ENCODE data around the gene RANBP17.
"Not testable (repeated sequence)": the region's sequence is repeated elsewhere in the genome, so short reads cannot be mapped to it uniquely, and the experiment has no call there.

The RANBP17 gene

DNA sequence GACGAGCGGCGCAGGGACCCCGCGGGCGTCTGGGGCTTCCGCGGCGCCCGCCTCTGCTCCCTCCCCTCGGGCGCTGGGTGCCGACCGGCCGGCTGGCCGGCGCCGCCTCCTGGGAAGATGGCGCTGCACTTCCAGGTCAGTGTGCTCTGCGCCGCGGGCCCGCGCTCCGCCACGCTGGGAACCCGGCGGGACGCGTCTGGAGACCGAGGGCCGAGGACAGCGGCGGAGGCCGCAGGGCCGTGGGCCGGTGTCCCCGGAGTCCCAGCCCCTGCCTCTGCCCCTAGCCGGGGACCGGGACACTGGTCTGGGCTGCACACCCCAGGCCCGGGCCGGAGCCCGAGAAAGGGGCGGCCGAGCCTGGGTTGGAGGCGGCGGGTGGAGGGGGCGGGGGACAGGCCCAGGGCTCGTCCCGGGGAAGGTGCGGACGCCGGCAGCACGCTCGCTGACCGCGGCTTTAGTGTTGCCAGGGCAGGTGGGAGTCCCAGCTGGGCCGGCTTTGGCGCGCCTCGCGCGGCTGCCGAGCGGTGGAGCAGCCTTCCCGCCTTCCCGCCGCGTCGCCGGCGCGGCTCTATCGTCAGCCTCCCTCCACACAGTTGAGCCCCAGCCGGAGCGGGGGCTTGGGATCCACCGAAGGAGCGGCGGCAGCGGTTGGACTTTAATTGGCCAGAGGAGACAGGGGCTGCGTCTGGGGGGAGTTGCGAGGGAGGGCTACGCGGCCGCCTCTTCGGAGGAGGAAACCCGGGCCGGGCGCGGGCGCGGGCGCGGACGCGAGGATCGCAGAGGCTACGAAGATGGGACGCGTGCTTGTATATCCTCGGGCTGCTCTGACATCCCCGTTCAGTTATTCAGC is at the start of gene RANBP17:
Gene RANBP17 (plus strand): TSS at position 102 of the 850 bp plus-strand sequence.
- Histone ChIP-seq H3K4me3 (ENCODE audit: low read depth, low read length) (peak within 1 kb of the TSS; percentile 58), H3K4me1 (ENCODE audit: control insufficient read depth, insufficient read depth, low read length) (peaks cover 9% of the 10 kb centered on the region), H3K9me3 (ENCODE audit: control insufficient read depth, insufficient read depth, low read length) (peaks cover 9% of the 10 kb centered on the region), H3K27me3 (ENCODE audit: control insufficient read depth, insufficient read depth, low read length) (peaks cover 10% of the 10 kb centered on the region), H3K9ac (ENCODE audit: low read depth, low read length) (peak within 1 kb of the TSS; percentile 71), H3K36me3 (ENCODE audit: control insufficient read depth, insufficient read depth, low read length) (no peaks in the 10 kb centered on the region)

DNA sequence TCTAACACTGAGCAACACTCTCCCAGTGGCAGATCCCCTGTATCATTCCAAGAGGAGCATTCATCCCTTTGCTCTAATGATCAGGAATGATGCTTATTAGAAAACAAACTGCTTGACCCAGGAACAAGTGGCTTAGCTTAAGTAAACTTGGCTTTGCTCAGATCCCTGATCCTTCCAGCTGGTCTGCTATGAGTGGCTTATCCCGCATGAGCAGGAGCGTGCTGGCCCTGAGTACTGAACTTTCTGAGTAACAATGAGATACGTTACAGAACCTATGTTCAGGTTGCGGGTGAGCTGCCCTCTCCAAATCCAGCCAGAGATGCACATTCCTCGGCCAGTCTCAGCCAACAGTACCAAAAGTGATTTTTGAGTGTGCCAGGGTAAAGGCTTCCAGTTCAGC is 48.6 kb upstream of the RANBP17 start:
- Histone ChIP-seq H3K9ac (ENCODE audit: low read depth, low read length) (no peak overlapping the region), H3K4me3 (ENCODE audit: low read depth, low read length) (no peak overlapping the region), H3K9me3 (ENCODE audit: control insufficient read depth, insufficient read depth, low read length) (no peaks in the 10 kb centered on the region), H3K4me1 (ENCODE audit: control insufficient read depth, insufficient read depth, low read length) (no peaks in the 10 kb centered on the region), H3K36me3 (ENCODE audit: control insufficient read depth, insufficient read depth, low read length) (no peaks in the 10 kb centered on the region), H3K27me3 (ENCODE audit: control insufficient read depth, insufficient read depth, low read length) (no peaks in the 10 kb centered on the region)

GRCh38 chr5:170817195-170817594 is 44.6 kb upstream of the RANBP17 start:
- Histone ChIP-seq H3K4me3 (ENCODE audit: low read depth, low read length) (no peak overlapping the region), H3K4me1 (ENCODE audit: control insufficient read depth, insufficient read depth, low read length) (no peaks in the 10 kb centered on the region), H3K27me3 (ENCODE audit: control insufficient read depth, insufficient read depth, low read length) (no peaks in the 10 kb centered on the region), H3K9ac (ENCODE audit: low read depth, low read length) (no peak overlapping the region), H3K9me3 (ENCODE audit: control insufficient read depth, insufficient read depth, low read length) (no peaks in the 10 kb centered on the region), H3K36me3 (ENCODE audit: control insufficient read depth, insufficient read depth, low read length) (no peaks in the 10 kb centered on the region)

- H3K9ac ChIP-seq (ENCODE audit: low read depth, low read length) = no peak overlapping the region
- H3K4me3 ChIP-seq (ENCODE audit: low read depth, low read length) = no peak overlapping the region
- no peaks in the 10 kb centered on the region for H3K4me1 ChIP-seq (ENCODE audit: control insufficient read depth, insufficient read depth, low read length)
- H3K36me3 ChIP-seq (ENCODE audit: control insufficient read depth, insufficient read depth, low read length) = no peaks in the 10 kb centered on the region
- no peaks in the 10 kb centered on the region for H3K9me3 ChIP-seq (ENCODE audit: control insufficient read depth, insufficient read depth, low read length)
- no peaks in the 10 kb centered on the region for H3K27me3 ChIP-seq (ENCODE audit: control insufficient read depth, insufficient read depth, low read length)
These were observed 43.6 kb upstream of the RANBP17 start for GRCh38 chr5:170818232-170818631.

DNA sequence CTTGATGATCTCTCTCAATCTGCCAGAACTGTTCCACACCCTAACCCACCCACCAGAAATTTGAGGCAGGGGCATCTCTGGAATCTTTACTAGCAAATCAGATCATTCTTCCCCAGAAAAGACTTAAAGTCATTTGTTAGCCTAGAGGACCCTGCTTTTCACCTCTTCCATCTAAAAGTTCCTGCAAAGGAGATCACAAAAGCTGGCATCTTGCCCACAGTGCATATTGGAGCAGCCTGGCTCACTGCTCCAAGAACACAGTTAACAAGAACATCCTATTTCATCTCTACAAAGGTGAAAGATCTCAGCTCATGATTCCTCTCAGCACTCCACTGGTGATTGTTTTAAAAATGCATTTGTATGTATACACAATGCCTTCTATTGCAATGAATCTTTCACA is 42.0 kb upstream of the RANBP17 start:
- H3K36me3 ChIP-seq (ENCODE audit: control insufficient read depth, insufficient read depth, low read length) = no peaks in the 10 kb centered on the region
- H3K4me3 ChIP-seq (ENCODE audit: low read depth, low read length) = no peak overlapping the region
- H3K9ac ChIP-seq (ENCODE audit: low read depth, low read length) = no peak overlapping the region
- H3K27me3 ChIP-seq (ENCODE audit: control insufficient read depth, insufficient read depth, low read length) = no peaks in the 10 kb centered on the region
- no peaks in the 10 kb centered on the region for H3K9me3 ChIP-seq (ENCODE audit: control insufficient read depth, insufficient read depth, low read length)
- H3K4me1 ChIP-seq (ENCODE audit: control insufficient read depth, insufficient read depth, low read length) = no peaks in the 10 kb centered on the region

DNA sequence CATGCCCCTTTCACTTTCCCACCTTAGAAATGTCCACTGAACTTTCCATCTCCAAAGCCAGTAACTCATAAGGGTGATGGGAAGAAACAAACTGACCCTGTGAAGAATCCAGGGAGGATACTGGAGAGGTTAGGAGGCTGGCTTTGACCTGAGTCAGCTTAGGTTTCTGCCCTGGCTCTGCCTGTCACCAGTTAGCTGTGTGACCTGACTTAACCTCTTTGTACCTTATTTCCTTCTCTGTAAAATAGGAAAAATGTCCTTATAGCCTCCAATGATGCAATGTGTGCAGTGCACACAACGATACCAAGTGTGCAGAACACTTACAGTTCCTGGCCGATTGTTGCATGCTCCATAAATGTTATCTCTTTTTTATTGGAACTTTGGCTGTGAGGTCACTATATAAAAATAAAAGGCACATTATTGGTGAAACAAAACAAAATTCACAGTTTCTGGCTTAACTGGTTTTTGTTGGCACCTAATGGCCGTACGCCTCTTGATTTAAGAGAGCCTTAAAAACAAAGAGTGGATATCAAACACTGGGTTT is 40.5 kb upstream of the RANBP17 start:
- H3K4me3 ChIP-seq (ENCODE audit: low read depth, low read length) = no peak overlapping the region
- H3K27me3 ChIP-seq (ENCODE audit: control insufficient read depth, insufficient read depth, low read length) = no peaks in the 10 kb centered on the region
- peaks cover 7% of the 10 kb centered on the region for H3K9me3 ChIP-seq (ENCODE audit: control insufficient read depth, insufficient read depth, low read length)
- no peaks in the 10 kb centered on the region for H3K4me1 ChIP-seq (ENCODE audit: control insufficient read depth, insufficient read depth, low read length)
- no peaks in the 10 kb centered on the region for H3K36me3 ChIP-seq (ENCODE audit: control insufficient read depth, insufficient read depth, low read length)
- H3K9ac ChIP-seq (ENCODE audit: low read depth, low read length) = no peak overlapping the region

DNA sequence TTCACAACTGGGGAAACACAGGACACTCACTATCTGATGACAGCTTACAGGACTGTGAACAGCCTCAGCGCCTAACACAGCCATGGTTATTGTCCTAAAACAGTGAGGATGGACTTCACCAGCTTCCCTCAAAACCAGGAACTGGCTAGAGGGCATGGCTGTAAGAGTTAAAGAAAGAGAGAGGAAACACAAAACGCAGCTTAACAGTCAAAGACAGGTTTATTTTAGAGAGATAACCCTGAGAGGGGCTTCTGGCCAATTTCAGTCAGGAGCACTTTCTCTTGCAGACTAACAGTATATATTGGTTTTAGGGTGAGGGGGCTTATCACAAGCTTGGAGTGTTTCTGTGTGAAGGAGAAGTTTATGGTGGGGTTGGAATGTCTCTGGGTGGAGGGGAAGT is 35.7 kb upstream of the RANBP17 start:
- no peak overlapping the region for H3K4me3 ChIP-seq (ENCODE audit: low read depth, low read length)

DNA sequence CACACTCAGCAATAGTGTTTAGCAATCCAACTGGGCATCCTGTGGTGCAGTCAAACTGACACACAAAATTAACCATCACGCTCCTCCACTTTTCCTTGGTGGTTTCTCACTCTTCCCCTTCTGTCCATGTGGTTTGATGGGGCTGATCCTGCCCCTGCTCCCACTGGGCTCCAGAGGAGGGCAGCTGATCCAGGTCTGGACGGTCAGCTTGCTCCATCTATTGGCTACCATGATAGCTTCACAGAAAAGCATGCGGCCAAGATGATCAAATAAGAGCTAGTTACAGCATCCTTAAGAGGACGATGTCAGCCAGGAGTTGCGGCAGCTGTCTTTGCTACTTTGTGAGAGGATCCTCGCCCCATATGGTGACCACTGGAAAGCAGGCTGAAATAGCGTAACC is 29.6 kb upstream of the RANBP17 start:
- H3K36me3 ChIP-seq (ENCODE audit: control insufficient read depth, insufficient read depth, low read length) = no peaks in the 10 kb centered on the region
- no peaks in the 10 kb centered on the region for H3K4me1 ChIP-seq (ENCODE audit: control insufficient read depth, insufficient read depth, low read length)
- no peaks in the 10 kb centered on the region for H3K27me3 ChIP-seq (ENCODE audit: control insufficient read depth, insufficient read depth, low read length)
- no peaks in the 10 kb centered on the region for H3K9me3 ChIP-seq (ENCODE audit: control insufficient read depth, insufficient read depth, low read length)
- H3K9ac ChIP-seq (ENCODE audit: low read depth, low read length) = no peak overlapping the region
- no peak overlapping the region for H3K4me3 ChIP-seq (ENCODE audit: low read depth, low read length)

More for the DNA sequence above, 35.7 kb upstream of the RANBP17 start:
- no peak overlapping the region for H3K9ac ChIP-seq (ENCODE audit: low read depth, low read length)
- H3K4me1 ChIP-seq (ENCODE audit: control insufficient read depth, insufficient read depth, low read length) = no peaks in the 10 kb centered on the region
- no peaks in the 10 kb centered on the region for H3K36me3 ChIP-seq (ENCODE audit: control insufficient read depth, insufficient read depth, low read length)
- H3K9me3 ChIP-seq (ENCODE audit: control insufficient read depth, insufficient read depth, low read length) = peaks cover 7% of the 10 kb centered on the region
- H3K27me3 ChIP-seq (ENCODE audit: control insufficient read depth, insufficient read depth, low read length) = no peaks in the 10 kb centered on the region

GRCh38 chr5:170833981-170834380 is 27.8 kb upstream of the RANBP17 start:
- not testable (repeated sequence) for H3K4me1 ChIP-seq (ENCODE audit: control insufficient read depth, insufficient read depth, low read length); H3K4me3 ChIP-seq (ENCODE audit: low read depth, low read length); H3K9ac ChIP-seq (ENCODE audit: low read depth, low read length); H3K27me3 ChIP-seq (ENCODE audit: control insufficient read depth, insufficient read depth, low read length); H3K36me3 ChIP-seq (ENCODE audit: control insufficient read depth, insufficient read depth, low read length); H3K9me3 ChIP-seq (ENCODE audit: control insufficient read depth, insufficient read depth, low read length)

DNA sequence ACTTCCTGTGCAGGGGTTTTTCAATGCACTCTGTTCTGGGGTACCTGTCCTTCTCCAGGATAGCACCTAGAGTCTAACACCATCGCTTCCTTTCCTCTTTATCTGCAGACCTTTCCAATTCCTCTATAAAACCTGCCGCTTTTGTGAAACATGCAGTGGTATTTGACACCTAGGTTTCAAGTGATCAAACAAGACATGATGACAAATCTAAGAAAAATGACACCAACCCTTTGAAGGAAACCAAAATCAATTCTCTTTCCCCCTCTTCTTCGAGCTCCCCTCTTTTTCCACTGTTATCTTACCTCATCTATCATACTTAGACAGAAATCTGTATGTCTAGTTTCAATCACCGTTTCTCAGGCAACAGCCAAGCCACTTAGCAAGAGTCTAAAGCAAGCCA is 25.6 kb upstream of the RANBP17 start:
- H3K4me1 ChIP-seq (ENCODE audit: control insufficient read depth, insufficient read depth, low read length) = no peaks in the 10 kb centered on the region
- H3K4me3 ChIP-seq (ENCODE audit: low read depth, low read length) = no peak overlapping the region
- H3K9ac ChIP-seq (ENCODE audit: low read depth, low read length) = no peak overlapping the region
- H3K9me3 ChIP-seq (ENCODE audit: control insufficient read depth, insufficient read depth, low read length) = no peaks in the 10 kb centered on the region
- H3K36me3 ChIP-seq (ENCODE audit: control insufficient read depth, insufficient read depth, low read length) = no peaks in the 10 kb centered on the region
- H3K27me3 ChIP-seq (ENCODE audit: control insufficient read depth, insufficient read depth, low read length) = no peaks in the 10 kb centered on the region

- H3K9ac ChIP-seq (ENCODE audit: low read depth, low read length) = no peak overlapping the region
- H3K4me1 ChIP-seq (ENCODE audit: control insufficient read depth, insufficient read depth, low read length) = no peaks in the 10 kb centered on the region
- H3K4me3 ChIP-seq (ENCODE audit: low read depth, low read length) = no peak overlapping the region
- no peaks in the 10 kb centered on the region for H3K9me3 ChIP-seq (ENCODE audit: control insufficient read depth, insufficient read depth, low read length)
- H3K36me3 ChIP-seq (ENCODE audit: control insufficient read depth, insufficient read depth, low read length) = no peaks in the 10 kb centered on the region
- no peaks in the 10 kb centered on the region for H3K27me3 ChIP-seq (ENCODE audit: control insufficient read depth, insufficient read depth, low read length)
These were observed 17.9 kb upstream of the RANBP17 start for GRCh38 chr5:170843870-170844269.

DNA sequence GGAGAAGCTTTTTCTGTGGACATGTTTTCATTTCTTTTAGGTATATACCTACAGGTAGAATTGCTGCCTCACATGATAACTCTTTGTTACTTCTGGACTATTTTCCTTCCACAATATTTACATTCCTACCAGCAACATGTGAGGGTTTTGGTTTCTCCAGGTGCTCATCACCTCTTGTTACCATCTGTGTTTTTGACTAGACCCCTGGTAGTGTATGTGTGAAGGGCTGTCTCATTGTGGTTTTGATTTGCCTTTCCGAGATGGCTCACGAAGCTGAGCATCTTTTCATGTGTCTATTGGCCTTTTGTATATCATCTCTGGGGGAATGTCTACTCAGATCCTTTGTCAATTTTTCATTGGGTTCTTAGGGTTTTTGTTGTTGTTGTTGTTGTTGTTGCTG is 17.2 kb upstream of the RANBP17 start:
- Histone ChIP-seq H3K36me3 (ENCODE audit: control insufficient read depth, insufficient read depth, low read length) (no peaks in the 10 kb centered on the region), H3K9ac (ENCODE audit: low read depth, low read length) (no peak overlapping the region), H3K4me1 (ENCODE audit: control insufficient read depth, insufficient read depth, low read length) (no peaks in the 10 kb centered on the region), H3K4me3 (ENCODE audit: low read depth, low read length) (no peak overlapping the region), H3K27me3 (ENCODE audit: control insufficient read depth, insufficient read depth, low read length) (no peaks in the 10 kb centered on the region), H3K9me3 (ENCODE audit: control insufficient read depth, insufficient read depth, low read length) (no peaks in the 10 kb centered on the region)
